Gastrocnemius medialis (tissue), 4 donors: ENCODE data around the gene TOMM70. TPM values are rescaled to one million over a fixed set of nuclear protein-coding genes. Genes with fewer than 3 reads are reported as not detected.

ENCODE experiments used
- ATAC-seq, 2 donors: fragments of 150-250 bp; one replicate each; pipeline ENCODE4 v1.9.1; 2016
- DNase-seq, 2 donors: peaks; one replicate each; pipeline ENCODE4 v3.0.0-alpha.2; 2019
- H3K27ac ChIP-seq, 4 donors: fragments of 200-600 bp; sonication (generic); 1 replicate in 1 of 4; 2 replicates in 3 of 4; pipeline ENCODE4 v1.5.1; 2016 to 2018; ENCODE audit warnings: mild to moderate bottlenecking in 2 of 4, moderate library complexity in 1 of 4
- H3K27me3 ChIP-seq, 3 donors: fragments of 200-600 bp; sonication (generic) in 2 of 3; 1 replicate in 1 of 3; 2 replicates in 2 of 3; pipeline versions ENCODE4 v1.5.1 to v1.6.0; 2016 to 2019; ENCODE audit warnings: mild to moderate bottlenecking in 1 of 3, moderate library complexity in 1 of 3
- H3K36me3 ChIP-seq, 2 donors: fragments of 200-600 bp; sonication (generic) in 1 of 2; one replicate each; pipeline ENCODE4 v1.5.1; 2017 to 2018
- H3K4me1 ChIP-seq, 2 donors: fragments of 200-600 bp; sonication (generic) in 1 of 2; one replicate each; pipeline ENCODE4 v1.5.1; 2016 to 2017; ENCODE audit warnings: mild to moderate bottlenecking in 2 of 2
- H3K4me3 ChIP-seq, 4 donors: fragments of 200-600 bp; sonication (generic) in 3 of 4; 1 replicate in 1 of 4; 2 replicates in 3 of 4; pipeline ENCODE4 v1.5.1; 2016 to 2019; ENCODE audit warnings: mild to moderate bottlenecking in 2 of 4
- H3K9me3 ChIP-seq, 3 donors: fragments of 200-600 bp; sonication (generic) in 2 of 3; 1 replicate in 1 of 3; 2 replicates in 2 of 3; pipeline ENCODE4 v1.5.1; 2016 to 2019
- POLR2A ChIP-seq, 2 donors: fragments of 450-650 bp; IDR thresholded peaks; one replicate each; pipeline ENCODE4 v1.6.1; 2017; ENCODE audit warnings: antibody characterized with exemption in 2 of 2, mild to moderate bottlenecking in 2 of 2, moderate library complexity in 2 of 2
- in situ Hi-C, 4 donors: fragments of 200-750 bp; cut with MboI; loops; one replicate each; pipeline versions ENCODE4 v1.15.0 to v1.8.0; 2017; ENCODE audit warnings: low sequenced_read_pairs in 4 of 4
- intact Hi-C: fragments of 100-400 bp; cut with DNase I; formaldehyde crosslinking; loops from one replicate; pipeline ENCODE4 v1.15.1; 2023; ENCODE audit warnings: low total_unique reads
- total RNA-seq, 4 donors: library from RNA; depleted of rRNA; stranded (reverse); fragments of >200 nt; gene quantifications; one replicate each; pipeline versions ENCODE4 v1.1.0 to v1.2.3, GENCODE V29; 2016
- TF ChIP-seq, protein P1 (sequence below), 5 experiments: fragments of 450-650 bp in 3 of 5; fragments of 200-600 bp in 2 of 5; sonication (generic) in 2 of 5; IDR thresholded peaks in 4 of 5; conservative IDR thresholded peaks in 1 of 5; 1 replicate in 4 of 5; 2 replicates in 1 of 5; pipeline ENCODE4 v1.5.1; 2016 to 2019; ENCODE audit warnings: antibody characterized with exemption in 5 of 5, mild to moderate bottlenecking in 3 of 5, moderate library complexity in 3 of 5

Gene TOMM70
- total RNA-seq, 4 donors from 2014 or later: 57.6 to 82.2 (median 64.3) TPM

DNA sequence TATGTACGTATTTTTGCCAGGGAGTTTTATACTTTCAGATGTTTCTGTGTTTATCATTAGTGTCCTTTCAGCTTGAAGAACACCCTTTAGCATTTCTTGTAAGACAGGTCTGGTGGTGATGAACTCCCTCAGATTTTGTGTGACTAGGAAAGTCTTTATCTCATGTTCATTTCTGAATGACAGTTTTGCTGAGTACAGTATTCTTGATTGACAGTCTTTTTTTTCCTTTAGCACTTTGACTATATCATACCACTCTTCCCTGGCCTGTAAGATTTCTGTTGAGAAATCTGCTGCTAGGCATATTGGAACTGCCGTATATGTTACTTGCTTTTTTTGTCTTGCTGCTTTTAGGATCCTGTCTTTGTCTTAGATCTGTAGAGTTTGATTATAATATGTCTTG, 6.3 kb upstream of the TOMM70 start:
- in situ Hi-C loops (no loop called here), intact Hi-C loops (no loop called here)
- H3K4me1 ChIP-seq: peaks cover 14 to 18% of the 10 kb centered on the region in 2 donors
- no peak for DNase-seq
- no peaks in the 10 kb centered on the region for H3K9me3 ChIP-seq
- H3K27me3 ChIP-seq: no peaks in the 10 kb centered on the region
- no peak for ATAC-seq
- no peaks in the 10 kb centered on the region for H3K36me3 ChIP-seq
- no peak for TF ChIP-seq POLR2A (IDR thresholded peaks at IDR 0.05)
- TF ChIP-seq, protein P1, sequence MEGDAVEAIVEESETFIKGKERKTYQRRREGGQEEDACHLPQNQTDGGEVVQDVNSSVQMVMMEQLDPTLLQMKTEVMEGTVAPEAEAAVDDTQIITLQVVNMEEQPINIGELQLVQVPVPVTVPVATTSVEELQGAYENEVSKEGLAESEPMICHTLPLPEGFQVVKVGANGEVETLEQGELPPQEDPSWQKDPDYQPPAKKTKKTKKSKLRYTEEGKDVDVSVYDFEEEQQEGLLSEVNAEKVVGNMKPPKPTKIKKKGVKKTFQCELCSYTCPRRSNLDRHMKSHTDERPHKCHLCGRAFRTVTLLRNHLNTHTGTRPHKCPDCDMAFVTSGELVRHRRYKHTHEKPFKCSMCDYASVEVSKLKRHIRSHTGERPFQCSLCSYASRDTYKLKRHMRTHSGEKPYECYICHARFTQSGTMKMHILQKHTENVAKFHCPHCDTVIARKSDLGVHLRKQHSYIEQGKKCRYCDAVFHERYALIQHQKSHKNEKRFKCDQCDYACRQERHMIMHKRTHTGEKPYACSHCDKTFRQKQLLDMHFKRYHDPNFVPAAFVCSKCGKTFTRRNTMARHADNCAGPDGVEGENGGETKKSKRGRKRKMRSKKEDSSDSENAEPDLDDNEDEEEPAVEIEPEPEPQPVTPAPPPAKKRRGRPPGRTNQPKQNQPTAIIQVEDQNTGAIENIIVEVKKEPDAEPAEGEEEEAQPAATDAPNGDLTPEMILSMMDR (IDR thresholded peaks at IDR 0.05 in 4 of 5, conservative IDR thresholded peaks at IDR 0.05 in 1 of 5): no peak
- no peak overlapping the region for H3K27ac ChIP-seq
- H3K4me3 ChIP-seq: no peak overlapping the region

DNA sequence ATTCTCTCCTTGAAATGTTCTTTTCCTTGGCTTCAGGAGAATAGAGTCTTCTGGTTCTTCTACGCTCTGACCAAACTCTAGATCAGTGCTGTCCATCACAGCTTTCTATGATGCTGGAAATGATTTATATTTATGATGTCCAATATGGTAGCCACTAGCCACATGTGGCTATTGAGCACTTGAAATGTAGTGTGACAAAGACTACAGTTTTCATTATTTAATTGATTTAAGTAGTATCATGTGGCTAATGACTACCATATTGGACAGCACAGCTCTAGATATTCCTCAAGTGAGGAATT, 3.3 kb upstream of the TOMM70 start:
- H3K27ac ChIP-seq: no peak overlapping the region
- no peak overlapping the region for H3K4me3 ChIP-seq
- DNase-seq (no peak), ATAC-seq (no peak)
- H3K27me3 ChIP-seq: no peaks in the 10 kb centered on the region
- intact Hi-C loops (loop anchor here (5.0 kb wide), 2 partner anchors 303 to 587 kb away; partner anchors contain the start of genes CMSS1 and TFG), in situ Hi-C loops (no loop called here)
- no peaks in the 10 kb centered on the region for H3K36me3 ChIP-seq
- H3K4me1 ChIP-seq: peaks cover 29 to 30% of the 10 kb centered on the region in 2 donors
- H3K9me3 ChIP-seq: no peaks in the 10 kb centered on the region
- no peak for TF ChIP-seq POLR2A (IDR thresholded peaks at IDR 0.05)
- TF ChIP-seq, protein P1 (IDR thresholded peaks at IDR 0.05 in 4 of 5, conservative IDR thresholded peaks at IDR 0.05 in 1 of 5): no peak

DNA sequence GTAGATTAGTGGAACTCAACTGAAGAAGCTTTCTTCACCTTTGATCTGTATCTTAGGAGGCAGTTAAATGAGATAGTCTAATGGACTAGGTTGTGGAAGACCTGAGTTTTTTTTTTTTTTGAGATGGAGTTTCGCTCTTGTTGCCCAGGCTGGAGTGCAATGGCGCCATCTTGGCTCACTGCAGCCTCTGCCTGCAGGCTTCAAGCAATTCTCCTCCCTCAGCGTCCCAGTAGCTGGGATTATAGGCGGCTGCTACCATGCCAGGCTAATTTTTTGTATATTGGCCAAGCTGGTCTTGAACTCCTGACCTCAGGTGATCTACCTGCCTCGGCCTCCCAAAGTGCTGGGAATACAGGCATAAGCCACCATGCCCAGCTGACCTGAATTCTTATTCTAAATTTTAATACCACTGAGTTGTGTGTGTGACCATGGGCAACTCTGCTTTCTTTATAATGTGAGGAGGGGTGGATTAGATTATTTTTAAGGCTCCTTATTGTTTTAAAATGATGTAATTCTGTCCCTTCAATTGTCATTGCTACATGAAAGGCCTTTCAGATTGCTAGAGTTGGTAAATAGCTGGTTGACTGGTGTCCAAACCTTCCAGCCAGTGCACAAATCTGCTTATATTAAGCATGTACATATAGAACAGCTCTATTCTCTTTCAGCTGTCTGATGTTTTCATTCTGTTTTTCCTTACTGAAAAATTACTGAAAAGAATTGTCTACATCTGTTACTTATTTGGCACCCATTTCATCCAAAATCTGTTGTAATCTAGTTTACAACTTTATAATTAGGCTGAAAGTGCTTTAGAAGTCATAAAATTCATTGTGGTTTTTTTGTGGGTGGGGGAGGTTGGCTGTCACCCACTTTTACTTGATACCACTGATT, 2.7 kb upstream of the TOMM70 start:
- no peaks in the 10 kb centered on the region for H3K27me3 ChIP-seq
- DNase-seq (no peak), ATAC-seq (no peak)
- H3K27ac ChIP-seq: no peak overlapping the region
- TF ChIP-seq, protein P1 (IDR thresholded peaks at IDR 0.05 in 4 of 5, conservative IDR thresholded peaks at IDR 0.05 in 1 of 5): no peak
- TF ChIP-seq POLR2A (IDR thresholded peaks at IDR 0.05): no peak
- peaks cover 35% of the 10 kb centered on the region in 2 donors for H3K4me1 ChIP-seq
- intact Hi-C loops: loop anchor here (5.0 kb wide), 2 partner anchors 304 to 586 kb away; partner anchors contain the start of genes CMSS1 and TFG
- in situ Hi-C loops: no loop called here
- H3K9me3 ChIP-seq: no peaks in the 10 kb centered on the region
- no peaks in the 10 kb centered on the region for H3K36me3 ChIP-seq
- H3K4me3 ChIP-seq: peak overlapping the region in 2 of 4 donors; percentile 84 to 90

DNA sequence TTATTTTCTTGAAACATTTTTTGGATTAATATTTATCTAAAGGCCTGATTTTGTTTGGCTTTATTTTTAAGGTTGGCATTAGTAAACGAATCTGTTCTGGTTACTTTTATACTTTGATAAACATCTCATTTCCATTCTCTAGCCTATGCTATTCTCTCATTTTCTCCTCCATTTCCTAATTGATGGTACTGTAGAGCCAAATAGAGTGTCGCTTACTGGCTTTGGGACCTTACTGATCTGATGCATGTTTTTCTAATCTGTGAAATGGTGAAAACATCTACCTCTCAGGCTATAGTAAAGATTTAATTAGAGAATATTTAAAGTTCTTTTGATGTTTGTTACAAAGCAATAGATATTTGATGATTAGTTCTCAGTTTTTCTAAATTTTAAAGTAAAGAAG, 2.0 kb upstream of the TOMM70 start:
- no peaks in the 10 kb centered on the region for H3K9me3 ChIP-seq
- ATAC-seq (no peak), DNase-seq (no peak)
- peak overlapping the region; percentile 84 to 96 (median 92) for H3K4me3 ChIP-seq
- in situ Hi-C loops (no loop called here), intact Hi-C loops (loop anchor here (5.0 kb wide), 2 partner anchors 304 to 586 kb away; partner anchors contain the start of genes CMSS1 and TFG)
- H3K36me3 ChIP-seq: no peaks in the 10 kb centered on the region
- peak overlapping the region in 3 of 4 donors; percentile 84 to 99 (median 97) for H3K27ac ChIP-seq
- peaks cover 39 to 42% of the 10 kb centered on the region in 2 donors for H3K4me1 ChIP-seq
- no peaks in the 10 kb centered on the region for H3K27me3 ChIP-seq
- TF ChIP-seq, protein P1 (IDR thresholded peaks at IDR 0.05 in 4 of 5, conservative IDR thresholded peaks at IDR 0.05 in 1 of 5): no peak
- no peak for TF ChIP-seq POLR2A (IDR thresholded peaks at IDR 0.05)
